GM21528 (cell line): ENCODE measurements around the gene PIAS3.
A peak's percentile ranks its signal among the peaks of the same experiment; 100 is the strongest.
"Not testable (repeated sequence)": the region's sequence is repeated elsewhere in the genome, so short reads cannot be mapped to it uniquely, and the experiment has no call there.

ENCODE experiments used
- ATAC-seq: cut with Tn5 transposase; IDR thresholded peaks from one replicate; pipeline ENCODE4 v1.9.1; 2021; ENCODE audit warnings: mild to moderate bottlenecking, moderate library complexity; ENCODE audit not compliant: unreplicated experiment, low FRiP score

Gene PIAS3

GRCh38 chr1:145877923-145878486 lies 19.1 kb upstream of the PIAS3 start:
- no peak for ATAC-seq

- ATAC-seq: no peak
These were observed 15.8 kb upstream of the PIAS3 start for GRCh38 chr1:145874646-145875045.

GRCh38 chr1:145871994-145872924 lies 13.4 kb upstream of the PIAS3 start:
- no peak for ATAC-seq

- no peak for ATAC-seq
These were observed 9.4 kb upstream of the PIAS3 start for GRCh38 chr1:145868232-145868631.

- no peak for ATAC-seq
These were observed 4.6 kb upstream of the PIAS3 start for GRCh38 chr1:145863282-145864018.

- ATAC-seq: peak; percentile 63
These were observed 676 bp upstream of the PIAS3 start for GRCh38 chr1:145859491-145860023.

- ATAC-seq: no peak
These were observed 512 bp downstream of the PIAS3 start for GRCh38 chr1:145858238-145858900.

- no peak for ATAC-seq
These were observed 1.7 kb downstream of the PIAS3 start for GRCh38 chr1:145857170-145857569.

- no peak for ATAC-seq
These were observed 3.4 kb downstream of the PIAS3 start for GRCh38 chr1:145855426-145855948.

GRCh38 chr1:145849356-145850160 lies 9.3 kb downstream of the PIAS3 start:
- no peak for ATAC-seq

- ATAC-seq: no peak
These were observed 11.1 kb downstream of the PIAS3 start for GRCh38 chr1:145847827-145848226.

GRCh38 chr1:145846201-145846612 lies 12.7 kb downstream of the PIAS3 start:
- no peak for ATAC-seq

- ATAC-seq: peak; percentile 68
These were observed 13.2 kb downstream of the PIAS3 start, which contains the start of gene NUDT17 for GRCh38 chr1:145845514-145846161. Gene NUDT17 (plus strand): TSS chr1:145845630. CDS start chr1:145845641, 11 bp downstream.

- ATAC-seq: peak; percentile 72
These were observed 13.8 kb downstream of the PIAS3 start for GRCh38 chr1:145845144-145845513.

GRCh38 chr1:145843031-145843430 lies 15.8 kb downstream of the PIAS3 start:
- no peak for ATAC-seq

- no peak for ATAC-seq
These were observed 21.2 kb downstream of the PIAS3 start for GRCh38 chr1:145837656-145838055.

GRCh38 chr1:145830810-145831209 lies 28.1 kb downstream of the PIAS3 start:
- ATAC-seq: not testable (repeated sequence)

GRCh38 chr1:145828367-145829026 lies 30.4 kb downstream of the PIAS3 start:
- ATAC-seq: no peak
